K562 (cell line): ENCODE measurements around the gene CACNA1I. TPM values are rescaled to one million over a fixed set of nuclear protein-coding genes. Genes with fewer than 3 reads are reported as not detected.

ENCODE experiments used
- C11orf30 ChIP-seq: fragments of 450-650 bp; IDR thresholded peaks from 2 replicates; pipeline ENCODE4 v1.6.1; 2016; ENCODE audit warnings: low read depth, mild to moderate bottlenecking
- NR2C2 ChIP-seq, 2 experiments: fragments of 200-800 bp in 1 of 2; sonication (Bioruptor generic) in 1 of 2; sonication (generic) in 1 of 2; formaldehyde crosslinking in 1 of 2; IDR thresholded peaks; 2 replicates each; pipeline versions ENCODE4 v1.6.1 to v1.8.0; 2016 to 2022; ENCODE audit warnings: mild to moderate bottlenecking in 1 of 2, missing compliant biosample characterization in 1 of 2, missing genetic modification characterization in 1 of 2, missing genetic modification reagents in 1 of 2
- RBM25 ChIP-seq: fragments of 200-400 bp; formaldehyde crosslinking; IDR thresholded peaks from 2 replicates; pipeline ENCODE4 v1.6.1; 2018; ENCODE audit warnings: low read length, low read depth, moderate library complexity; ENCODE audit not compliant: severe bottlenecking
- REST ChIP-seq, 2 experiments: fragments of 450-650 bp; formaldehyde crosslinking in 1 of 2; IDR thresholded peaks; 2 replicates each; pipeline versions ENCODE4 v1.4.0 to v1.6.1; 2014 to 2020; ENCODE audit warnings: mild to moderate bottlenecking in 2 of 2, borderline replicate concordance in 1 of 2, low read depth in 1 of 2
- TAF9B ChIP-seq: fragments of 450-650 bp; IDR thresholded peaks from 2 replicates; pipeline ENCODE4 v1.6.1; 2018; ENCODE audit warnings: mild to moderate bottlenecking; ENCODE audit not compliant: partially characterized antibody
- TAL1 ChIP-seq: fragments of 450-650 bp; IDR thresholded peaks from 2 replicates; pipeline ENCODE4 v1.6.1; 2016; ENCODE audit warnings: mild to moderate bottlenecking
- polyA plus RNA-seq, 8 experiments: library from polyadenylated mRNA; depleted of rRNA in 4 of 8; stranded (reverse) in 5 of 8; unstranded in 3 of 8; fragments of >200 nt; fragmentation: Nextera tagmentation in 2 of 8; fragmentation: Illumina TruSeq in 1 of 8; extraction: Ambion mirVana in 2 of 8; extraction: Trizol in 1 of 8; gene quantifications; 2 replicates each; pipeline versions ENCODE4 v1.2.1 to v1.2.3, GENCODE V29; 2011 to 2014; ENCODE audit warnings: inconsistent platforms in 1 of 8, missing spikeins in 1 of 8
- total RNA-seq, 7 experiments: library from RNA; depleted of rRNA in 6 of 7; stranded (reverse); fragments of >200 nt in 6 of 7; fragmentation: Illumina TruSeq in 2 of 7; extraction: Trizol in 2 of 7; gene quantifications; 2 replicates each; pipeline versions ENCODE4 v1.2.1 to v1.2.3, GENCODE V29; 2011 to 2021; ENCODE audit warnings: low replicate concordance in 1 of 7

CACNA1I gene
- total and polyA plus RNA-seq, 9 of the 15 experiments (the other 6 are each of a cell fraction or from before 2014, with no cell fraction given) = 0.01 to 0.79 (median 0.32) TPM; not detected in 1

- TF ChIP-seq REST (IDR thresholded peaks at IDR 0.05; ENCODE audit: borderline replicate concordance) (no peak), REST (CRISPR knock-in tag; IDR thresholded peaks at IDR 0.05; ENCODE audit: low read depth) (no peak), C11orf30 (no peak), NR2C2 (CRISPR knock-in tag; IDR thresholded peaks at IDR 0.05) (no peak), NR2C2 (tag; IDR thresholded peaks at IDR 0.05) (no peak), RBM25 (peak; percentile 76), TAL1 (no peak), TAF9B (no peak)
Observed at GRCh38 chr22:39553429-39553828, 17.1 kb upstream of the CACNA1I start (continued).
